Fibroblast of pulmonary artery (primary cell): ENCODE data around the gene BCAT1.

Source experiments
- DNase-seq: peaks from one replicate; pipeline ENCODE4 v3.0.0-alpha.2; 2010; ENCODE audit warnings: low read depth
- H3K4me3 ChIP-seq: replicated peaks from 2 replicates; pipeline ENCODE4 v1.5.1; 2011; ENCODE audit warnings: low read depth, mild to moderate bottlenecking, control low read depth, low read length, moderate library complexity
- CTCF ChIP-seq: IDR thresholded peaks from 2 replicates; pipeline ENCODE4 v1.5.1; 2011; ENCODE audit warnings: mild to moderate bottlenecking, control low read depth, low read length, inconsistent platforms; ENCODE audit errors: missing control alignments

Gene BCAT1

GRCh38 chr12:24900196-24900595 lies 48.7 kb downstream of the BCAT1 start:
- no peak for DNase-seq
- H3K4me3 ChIP-seq = no peak overlapping the region
- TF ChIP-seq CTCF = no peak

GRCh38 chr12:24899503-24900075 lies 49.3 kb downstream of the BCAT1 start:
- TF ChIP-seq CTCF = no peak
- H3K4me3 ChIP-seq = no peak overlapping the region
- no peak for DNase-seq

GRCh38 chr12:24898606-24899005 lies 50.3 kb downstream of the BCAT1 start:
- H3K4me3 ChIP-seq = no peak overlapping the region
- TF ChIP-seq CTCF = no peak
- peak; percentile 48 for DNase-seq

- TF ChIP-seq CTCF = no peak
- H3K4me3 ChIP-seq = no peak overlapping the region
- peak; percentile 81 for DNase-seq
Measured at GRCh38 chr12:24898185-24898584, 50.7 kb downstream of the BCAT1 start.

GRCh38 chr12:24896171-24896570 lies 52.7 kb downstream of the BCAT1 start:
- no peak for TF ChIP-seq CTCF
- H3K4me3 ChIP-seq = no peak overlapping the region

GRCh38 chr12:24895612-24896011 lies 53.3 kb downstream of the BCAT1 start:
- H3K4me3 ChIP-seq = no peak overlapping the region
- TF ChIP-seq CTCF = no peak
- no peak for DNase-seq

More at GRCh38 chr12:24896171-24896570, 52.7 kb downstream of the BCAT1 start:
- DNase-seq = no peak

- no peak overlapping the region for H3K4me3 ChIP-seq
- DNase-seq = peak; percentile 32
- TF ChIP-seq CTCF = no peak
Measured at GRCh38 chr12:24894879-24895278, 54.0 kb downstream of the BCAT1 start.
